ENCODE data around the gene SH3BP4.

SH3BP4 gene

GRCh38 chr2:235041918-235042575, 90.2 kb downstream of the SH3BP4 start:
- Histone ChIP-seq H3K4me3 (ENCODE audit: low read depth, low read length) (no peak overlapping the region), H3K4me1 (no peaks in the 10 kb centered on the region), H3K36me3 (peaks cover 28% of the 10 kb centered on the region), H3K27me3 (no peaks in the 10 kb centered on the region), H3K9me3 (no peaks in the 10 kb centered on the region)
- TF ChIP-seq, protein P1, sequence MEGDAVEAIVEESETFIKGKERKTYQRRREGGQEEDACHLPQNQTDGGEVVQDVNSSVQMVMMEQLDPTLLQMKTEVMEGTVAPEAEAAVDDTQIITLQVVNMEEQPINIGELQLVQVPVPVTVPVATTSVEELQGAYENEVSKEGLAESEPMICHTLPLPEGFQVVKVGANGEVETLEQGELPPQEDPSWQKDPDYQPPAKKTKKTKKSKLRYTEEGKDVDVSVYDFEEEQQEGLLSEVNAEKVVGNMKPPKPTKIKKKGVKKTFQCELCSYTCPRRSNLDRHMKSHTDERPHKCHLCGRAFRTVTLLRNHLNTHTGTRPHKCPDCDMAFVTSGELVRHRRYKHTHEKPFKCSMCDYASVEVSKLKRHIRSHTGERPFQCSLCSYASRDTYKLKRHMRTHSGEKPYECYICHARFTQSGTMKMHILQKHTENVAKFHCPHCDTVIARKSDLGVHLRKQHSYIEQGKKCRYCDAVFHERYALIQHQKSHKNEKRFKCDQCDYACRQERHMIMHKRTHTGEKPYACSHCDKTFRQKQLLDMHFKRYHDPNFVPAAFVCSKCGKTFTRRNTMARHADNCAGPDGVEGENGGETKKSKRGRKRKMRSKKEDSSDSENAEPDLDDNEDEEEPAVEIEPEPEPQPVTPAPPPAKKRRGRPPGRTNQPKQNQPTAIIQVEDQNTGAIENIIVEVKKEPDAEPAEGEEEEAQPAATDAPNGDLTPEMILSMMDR (IDR thresholded peaks at IDR 0.05; ENCODE audit: low read depth, low read length): no peak
- no peak for DNase-seq

- no peak for DNase-seq
- Histone ChIP-seq H3K27me3 (no peaks in the 10 kb centered on the region), H3K9me3 (no peaks in the 10 kb centered on the region), H3K4me1 (no peaks in the 10 kb centered on the region), H3K36me3 (peaks cover 28% of the 10 kb centered on the region), H3K4me3 (ENCODE audit: low read depth, low read length) (no peak overlapping the region)
- TF ChIP-seq, protein P1 (IDR thresholded peaks at IDR 0.05; ENCODE audit: low read depth, low read length): no peak
Observed at GRCh38 chr2:235042576-235043515, 91.0 kb downstream of the SH3BP4 start.

- H3K4me3 ChIP-seq (ENCODE audit: low read depth, low read length): no peak overlapping the region
- no peak for DNase-seq
- H3K27me3 ChIP-seq: no peaks in the 10 kb centered on the region
- no peaks in the 10 kb centered on the region for H3K9me3 ChIP-seq
- no peaks in the 10 kb centered on the region; the same call in 1 of the 2 replicates for H3K4me1 ChIP-seq
- TF ChIP-seq, protein P1 (IDR thresholded peaks at IDR 0.05; ENCODE audit: low read depth, low read length): no peak
- peaks cover 28% of the 10 kb centered on the region for H3K36me3 ChIP-seq
Observed at GRCh38 chr2:235043762-235044500, 92.1 kb downstream of the SH3BP4 start.

DNA sequence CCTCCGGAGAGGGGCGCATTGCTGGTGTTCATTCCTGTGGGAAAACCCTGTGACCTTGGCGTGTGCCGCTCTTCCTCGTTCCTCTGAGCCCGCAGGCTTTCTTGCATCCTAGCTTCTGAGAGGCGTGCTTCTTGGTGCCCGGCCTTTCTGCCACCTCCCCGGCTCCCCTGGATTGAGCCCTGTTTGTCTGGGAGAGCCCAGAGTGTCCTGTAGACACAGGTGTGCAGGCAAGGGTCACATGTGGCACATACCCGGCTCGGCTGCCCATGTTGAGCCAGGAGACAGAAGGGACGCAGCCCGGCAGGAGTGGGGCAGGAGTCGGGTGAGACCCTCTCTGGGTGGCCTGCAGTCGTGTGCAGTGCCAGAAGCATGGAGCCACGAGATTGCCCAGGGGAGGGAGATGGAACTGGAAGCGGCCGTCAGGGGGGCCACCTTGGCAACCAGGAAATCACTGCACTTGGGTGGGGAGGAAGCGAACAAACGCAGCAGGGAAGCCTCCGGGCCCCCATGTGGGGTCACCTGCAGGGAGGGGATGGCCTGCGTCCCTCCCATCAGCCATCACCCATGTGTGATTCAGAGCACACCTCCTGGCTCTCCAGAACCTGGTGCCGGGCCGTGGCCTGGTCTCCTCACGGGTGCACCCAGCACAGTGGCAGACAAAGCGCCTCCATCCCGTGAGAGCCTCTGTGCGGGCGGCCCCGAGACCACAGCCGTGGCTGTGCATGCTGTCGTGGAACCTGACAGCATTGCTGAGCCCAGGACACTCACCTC, 92.9 kb downstream of the SH3BP4 start:
- Histone ChIP-seq H3K4me3 (ENCODE audit: low read depth, low read length) (no peak overlapping the region), H3K4me1 (peaks cover 7% of the 10 kb centered on the region), H3K36me3 (peaks cover 28% of the 10 kb centered on the region), H3K27me3 (no peaks in the 10 kb centered on the region), H3K9me3 (no peaks in the 10 kb centered on the region)
- DNase-seq: no peak
- TF ChIP-seq, protein P1 (IDR thresholded peaks at IDR 0.05; ENCODE audit: low read depth, low read length): no peak

DNA sequence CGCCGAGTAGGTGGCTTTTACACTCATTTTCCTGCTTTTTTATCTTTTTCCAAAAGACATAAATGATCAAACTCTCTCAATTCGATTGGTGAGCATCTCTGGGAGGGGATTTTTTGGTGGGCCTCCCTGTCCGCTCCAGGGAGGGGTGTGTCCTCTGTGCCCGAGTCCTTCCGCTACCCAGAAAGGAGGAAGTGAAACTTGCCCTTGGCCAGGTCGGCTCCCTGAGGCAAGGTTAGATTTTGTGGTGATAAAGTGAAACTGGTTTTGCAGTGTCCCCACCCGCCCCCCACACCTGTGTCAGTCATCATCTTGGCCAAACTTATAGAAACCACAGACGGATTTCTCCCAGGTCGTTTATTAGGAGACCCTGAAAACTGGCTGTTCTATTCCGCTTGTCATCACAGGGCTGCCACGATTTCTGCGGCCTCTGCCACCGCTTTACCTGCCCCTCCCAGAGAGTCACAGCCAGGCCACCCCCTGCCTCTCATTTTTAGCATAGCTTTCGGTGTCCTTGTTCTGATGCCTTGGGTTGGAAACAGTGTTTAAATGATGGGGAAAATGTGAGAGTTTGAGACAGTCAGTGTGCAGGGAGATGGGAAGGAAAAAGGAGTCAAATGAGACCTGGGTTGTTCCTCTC, 93.6 kb downstream of the SH3BP4 start:
- Histone ChIP-seq H3K36me3 (peaks cover 26% of the 10 kb centered on the region), H3K4me3 (ENCODE audit: low read depth, low read length) (no peak overlapping the region), H3K27me3 (no peaks in the 10 kb centered on the region), H3K9me3 (no peaks in the 10 kb centered on the region), H3K4me1 (peaks cover 14% of the 10 kb centered on the region)
- DNase-seq: no peak
- TF ChIP-seq, protein P1 (IDR thresholded peaks at IDR 0.05; ENCODE audit: low read depth, low read length): no peak
